Testis (tissue), 2 donors: ENCODE measurements around the gene TLR8.

ENCODE experiments used
- CTCF ChIP-seq, 3 experiments: fragments of 450-650 bp in 2 of 3; fragments of 200-600 bp in 1 of 3; sonication (generic) in 1 of 3; IDR thresholded peaks; one replicate each; pipeline ENCODE4 v1.5.1; 2016 to 2019; ENCODE audit warnings: antibody characterized with exemption in 3 of 3, mild to moderate bottlenecking in 2 of 3, moderate library complexity in 1 of 3
- POLR2A ChIP-seq: fragments of 450-650 bp; IDR thresholded peaks from one replicate; pipeline ENCODE4 v1.6.1; 2017; ENCODE audit warnings: antibody characterized with exemption, mild to moderate bottlenecking, moderate library complexity

GRCh38 chrX:12867685-12868084, 38.7 kb upstream of the TLR8 start:
- TF ChIP-seq CTCF (IDR thresholded peaks at IDR 0.05) (no peak), POLR2A (no peak)
